ENCODE measurements around the gene OXCT2.

GRCh38 chr1:39816415-39817090 lies 45.4 kb upstream of the OXCT2 start:
- TF ChIP-seq POLR2A (IDR thresholded peaks at IDR 0.05; ENCODE audit: low read length) (no peak), GATA1 (IDR thresholded peaks at IDR 0.05; ENCODE audit: low read depth, low read length) (no peak)

Data from erythroblast (primary cell).